Natural killer cell (primary cell): ENCODE measurements around the gene DOCK2. TPM values are rescaled to one million over a fixed set of nuclear protein-coding genes. Genes with fewer than 3 reads are reported as not detected.

Experiments
- ATAC-seq, 3 donors: fragments of 150-1000 bp in 2 of 3; fragments of 200-7000 bp in 1 of 3; cut with Tn5 transposase; 1 replicate in 1 of 3; 2 replicates in 2 of 3; pipeline ENCODE4 v1.10.0; 2021; ENCODE audit warnings: mild to moderate bottlenecking in 2 of 3, moderate library complexity in 2 of 3
- DNase-seq, 2 donors: peaks; one replicate each; pipeline versions ENCODE4 v3.0.0 to v3.0.0-alpha.2; 2013 to 2021; ENCODE audit warnings: mixed read lengths in 1 of 2
- H3K27ac ChIP-seq: one replicate; pipeline ENCODE4 v1.5.1; 2013; ENCODE audit warnings: mild to moderate bottlenecking, low read length
- H3K27me3 ChIP-seq: one replicate; pipeline ENCODE4 v1.6.1; 2013; ENCODE audit warnings: low read length; ENCODE audit not compliant: control insufficient read depth, insufficient read depth
- H3K36me3 ChIP-seq: one replicate; pipeline ENCODE4 v1.6.1; 2013; ENCODE audit warnings: low read length; ENCODE audit not compliant: control insufficient read depth, insufficient read depth
- H3K4me1 ChIP-seq: one replicate; pipeline ENCODE4 v1.6.1; 2013; ENCODE audit warnings: low read length; ENCODE audit not compliant: control insufficient read depth, insufficient read depth
- H3K4me3 ChIP-seq: one replicate; pipeline ENCODE4 v1.5.1; 2013; ENCODE audit warnings: low read length
- H3K9me3 ChIP-seq: one replicate; pipeline ENCODE4 v1.6.1; 2013; ENCODE audit warnings: low read length; ENCODE audit not compliant: control insufficient read depth, insufficient read depth
- H3K27ac Mint-ChIP-seq, 2 donors: one replicate each; pipeline ENCODE4 v1.8.0; 2022; ENCODE audit warnings: mild to moderate bottlenecking in 2 of 2, mixed read lengths in 2 of 2, moderate library complexity in 1 of 2
- H3K27me3 Mint-ChIP-seq, 2 donors: one replicate each; pipeline ENCODE4 v1.8.0; 2022; ENCODE audit warnings: low read depth in 2 of 2, mixed read lengths in 2 of 2
- H3K36me3 Mint-ChIP-seq: one replicate; pipeline ENCODE4 v1.8.0; 2022; ENCODE audit warnings: mixed read lengths
- H3K4me1 Mint-ChIP-seq, 2 donors: one replicate each; pipeline ENCODE4 v1.8.0; 2022; ENCODE audit warnings: mixed read lengths in 2 of 2
- H3K4me3 Mint-ChIP-seq: one replicate; pipeline ENCODE4 v1.8.0; 2022; ENCODE audit warnings: mild to moderate bottlenecking, moderate library complexity, mixed read lengths
- H3K9me3 Mint-ChIP-seq, 2 donors: one replicate each; pipeline ENCODE4 v1.8.0; 2022; ENCODE audit warnings: mixed read lengths in 2 of 2
- WGBS: methylation state at CpG from one replicate; pipeline ENCODE4 v1.1.7; 2013; ENCODE audit warnings: missing lambda C conversion rate; ENCODE audit not compliant: insufficient coverage; 5-methylcytosine and 5-hydroxymethylcytosine counted together
- intact Hi-C: fragments of 100-400 bp; cut with micrococcal nuclease; formaldehyde crosslinking; loops from one replicate; pipeline ENCODE4 v1.14.2; 2022
- total RNA-seq, 4 donors: library from RNA; stranded (reverse); fragments of 120-200 nt in 1 of 4; gene quantifications; one replicate each; pipeline versions ENCODE4 v1.2.3 to v1.2.4, GENCODE V29; 2013 to 2022
- TF ChIP-seq, protein P1 (sequence below): fragments of 200-600 bp; IDR thresholded peaks from one replicate; pipeline ENCODE4 v1.8.0; 2022; ENCODE audit warnings: antibody characterized with exemption

DOCK2 gene
- total RNA-seq, 3 donors from 2014 or later (not counting 1 experiment from before 2014, with no cell fraction given) = 317 to 361 (median 320) TPM

DNA sequence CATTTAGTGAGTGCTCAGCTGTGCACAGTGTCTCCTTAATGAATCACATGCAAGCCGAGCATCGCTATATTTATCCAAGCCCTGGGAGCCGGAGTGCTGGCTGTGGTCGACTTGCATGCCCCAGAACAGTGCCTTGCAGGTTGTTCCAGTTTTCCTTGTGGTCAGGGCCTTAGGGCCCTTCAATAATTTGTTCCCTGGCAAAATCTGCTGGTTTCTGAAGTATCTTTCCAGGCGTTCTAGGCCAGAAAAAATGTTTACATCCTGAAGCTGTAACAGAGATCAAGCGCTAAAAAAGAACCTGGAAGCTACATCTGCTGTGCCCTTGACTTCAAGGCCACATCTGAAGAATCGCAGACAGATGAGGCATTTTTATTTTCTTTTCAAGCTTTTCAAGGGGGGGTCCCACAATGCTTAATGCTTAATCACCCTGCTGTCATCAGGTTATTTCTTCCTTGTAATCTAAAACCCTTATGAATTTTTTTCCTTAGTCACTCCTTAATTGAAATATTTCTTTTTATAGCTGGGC is 105.8 kb downstream of the DOCK2 start:
- no peaks in the 10 kb centered on the region for H3K27me3 ChIP-seq
- peaks cover 20 to 37% of the 10 kb centered on the region in 2 donors for H3K4me1 Mint-ChIP-seq
- H3K27ac Mint-ChIP-seq = no peak overlapping the region
- H3K36me3 Mint-ChIP-seq = no peaks in the 10 kb centered on the region
- no peak overlapping the region for H3K27ac ChIP-seq
- H3K9me3 ChIP-seq = no peaks in the 10 kb centered on the region
- H3K4me3 Mint-ChIP-seq = no peak overlapping the region
- intact Hi-C loops = no loop called here
- TF ChIP-seq, protein P1, sequence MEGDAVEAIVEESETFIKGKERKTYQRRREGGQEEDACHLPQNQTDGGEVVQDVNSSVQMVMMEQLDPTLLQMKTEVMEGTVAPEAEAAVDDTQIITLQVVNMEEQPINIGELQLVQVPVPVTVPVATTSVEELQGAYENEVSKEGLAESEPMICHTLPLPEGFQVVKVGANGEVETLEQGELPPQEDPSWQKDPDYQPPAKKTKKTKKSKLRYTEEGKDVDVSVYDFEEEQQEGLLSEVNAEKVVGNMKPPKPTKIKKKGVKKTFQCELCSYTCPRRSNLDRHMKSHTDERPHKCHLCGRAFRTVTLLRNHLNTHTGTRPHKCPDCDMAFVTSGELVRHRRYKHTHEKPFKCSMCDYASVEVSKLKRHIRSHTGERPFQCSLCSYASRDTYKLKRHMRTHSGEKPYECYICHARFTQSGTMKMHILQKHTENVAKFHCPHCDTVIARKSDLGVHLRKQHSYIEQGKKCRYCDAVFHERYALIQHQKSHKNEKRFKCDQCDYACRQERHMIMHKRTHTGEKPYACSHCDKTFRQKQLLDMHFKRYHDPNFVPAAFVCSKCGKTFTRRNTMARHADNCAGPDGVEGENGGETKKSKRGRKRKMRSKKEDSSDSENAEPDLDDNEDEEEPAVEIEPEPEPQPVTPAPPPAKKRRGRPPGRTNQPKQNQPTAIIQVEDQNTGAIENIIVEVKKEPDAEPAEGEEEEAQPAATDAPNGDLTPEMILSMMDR = no peak
- ATAC-seq = no peak
- no peak overlapping the region for H3K4me3 ChIP-seq
- H3K27me3 Mint-ChIP-seq = no peaks in the 10 kb centered on the region
- WGBS = 93% methylated on average over 7 of the region's 7 CpGs
- no peaks in the 10 kb centered on the region for H3K4me1 ChIP-seq
- H3K9me3 Mint-ChIP-seq = no peaks in the 10 kb centered on the region
- peaks cover 74% of the 10 kb centered on the region for H3K36me3 ChIP-seq
- DNase-seq = no peak

- Mint-ChIP-seq H3K4me3 (no peak overlapping the region), H3K27ac (peak overlapping the region; percentile 1 to 13), H3K9me3 (no peaks in the 10 kb centered on the region), H3K27me3 (no peaks in the 10 kb centered on the region), H3K36me3 (peaks cover 8% of the 10 kb centered on the region), H3K4me1 (peaks cover 15 to 30% of the 10 kb centered on the region in 2 donors)
- Histone ChIP-seq H3K9me3 (no peaks in the 10 kb centered on the region), H3K36me3 (peaks cover 77% of the 10 kb centered on the region), H3K4me3 (no peak overlapping the region), H3K27ac (no peak overlapping the region), H3K4me1 (no peaks in the 10 kb centered on the region), H3K27me3 (no peaks in the 10 kb centered on the region)
- TF ChIP-seq, protein P1 = no peak
- WGBS = 79% methylated on average over 1 of the region's 1 CpG
- no peak for ATAC-seq
- intact Hi-C loops = no loop called here
- DNase-seq = no peak
Measured at GRCh38 chr5:169744336-169744735, 107.3 kb downstream of the DOCK2 start.

DNA sequence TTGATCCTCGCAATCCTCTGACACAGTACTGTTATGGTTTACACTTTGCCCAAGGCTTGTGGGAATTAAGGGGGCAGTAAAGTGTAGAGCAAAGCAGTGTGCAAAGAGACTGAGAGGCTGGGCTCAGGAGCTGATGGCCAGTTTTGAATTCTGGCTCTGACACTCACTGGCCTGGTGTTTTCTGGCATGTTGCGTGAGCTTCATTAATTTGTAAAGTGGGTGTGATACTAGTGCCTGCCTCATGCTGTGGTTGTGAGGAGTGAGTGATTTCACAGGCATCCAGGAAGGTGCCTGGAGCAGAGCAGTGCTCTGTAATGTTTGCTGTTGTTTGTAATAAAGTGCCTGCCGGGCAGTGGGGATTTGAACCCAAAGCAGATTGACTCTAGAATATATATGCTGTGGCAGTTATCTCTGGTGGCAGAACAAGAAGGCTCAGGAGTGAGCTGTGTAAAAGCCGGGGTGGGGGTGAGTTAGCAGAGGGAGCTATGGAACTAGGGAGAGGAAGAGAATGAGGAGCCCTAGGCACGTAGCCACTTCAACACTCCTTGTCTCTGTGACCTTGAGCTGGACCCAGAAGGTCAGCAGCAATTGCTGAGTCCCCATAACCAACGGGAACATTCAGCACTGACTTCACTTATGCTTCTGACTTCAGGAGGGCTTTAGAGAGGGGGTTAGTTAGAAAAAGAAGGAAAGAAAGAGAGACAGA is 108.5 kb downstream of the DOCK2 start:
- no peak overlapping the region for H3K4me3 Mint-ChIP-seq
- peak overlapping the region; percentile 1 to 13 for H3K27ac Mint-ChIP-seq
- WGBS = 93% methylated on average over 6 of the region's 6 CpGs

More for the DNA sequence above, 108.5 kb downstream of the DOCK2 start:
- H3K4me1 Mint-ChIP-seq = peaks cover 16 to 29% of the 10 kb centered on the region in 2 donors
- peaks cover 18% of the 10 kb centered on the region for H3K36me3 Mint-ChIP-seq
- TF ChIP-seq, protein P1 = no peak
- H3K4me1 ChIP-seq = no peaks in the 10 kb centered on the region
- H3K27me3 ChIP-seq = no peaks in the 10 kb centered on the region
- H3K36me3 ChIP-seq = peaks cover 86% of the 10 kb centered on the region
- no peak overlapping the region for H3K27ac ChIP-seq
- no peaks in the 10 kb centered on the region for H3K9me3 ChIP-seq
- no peaks in the 10 kb centered on the region for H3K9me3 Mint-ChIP-seq
- intact Hi-C loops = no loop called here
- no peaks in the 10 kb centered on the region for H3K27me3 Mint-ChIP-seq
- H3K4me3 ChIP-seq = no peak overlapping the region
- ATAC-seq = no peak
- no peak for DNase-seq
